HepG2 (cell line): ENCODE data around the gene SEMA7A. TPM values are rescaled to one million over a fixed set of nuclear protein-coding genes. Genes with fewer than 3 reads are reported as not detected.

Source experiments
- ARNT2 ChIP-seq: sonication (generic); formaldehyde crosslinking; IDR thresholded peaks from 2 replicates; pipeline ENCODE4 v1.8.0; 2022; ENCODE audit warnings: mild to moderate bottlenecking, low read depth, missing genetic modification reagents, moderate library complexity
- DPF2 ChIP-seq: sonication (generic); formaldehyde crosslinking; IDR thresholded peaks from 2 replicates; pipeline ENCODE4 v1.4.0; 2020; ENCODE audit warnings: mild to moderate bottlenecking, low read depth, missing genetic modification reagents, borderline replicate concordance
- HNF1A ChIP-seq, 2 experiments: sonication (generic) in 1 of 2; formaldehyde crosslinking in 1 of 2; IDR thresholded peaks; 2 replicates each; pipeline versions ENCODE4 v1.4.0 to v1.6.1; 2016 to 2020; ENCODE audit warnings: borderline replicate concordance in 1 of 2, low read depth in 1 of 2, mild to moderate bottlenecking in 1 of 2, missing genetic modification reagents in 1 of 2
- POLR2A ChIP-seq, 2 experiments: IDR thresholded peaks; 2 replicates each; pipeline ENCODE4 v1.6.1; 2011; ENCODE audit warnings: low read depth in 2 of 2, low read length in 2 of 2, mild to moderate bottlenecking in 1 of 2, moderate library complexity in 1 of 2; ENCODE audit not compliant: insufficient read depth in 1 of 2
- SAP130 ChIP-seq: IDR thresholded peaks from 2 replicates; pipeline ENCODE4 v1.6.1; 2016; ENCODE audit warnings: low read depth
- SKI ChIP-seq: fragments of 450-650 bp; IDR thresholded peaks from one replicate; pipeline ENCODE4 v1.6.1; 2018; ENCODE audit warnings: mild to moderate bottlenecking; ENCODE audit not compliant: partially characterized antibody
- ZSCAN25 ChIP-seq: sonication (generic); formaldehyde crosslinking; IDR thresholded peaks from 2 replicates; pipeline ENCODE4 v1.8.0; 2022; ENCODE audit warnings: mild to moderate bottlenecking, missing genetic modification reagents
- polyA plus RNA-seq, 8 experiments: library from polyadenylated mRNA; depleted of rRNA in 3 of 8; stranded (reverse) in 7 of 8; unstranded in 1 of 8; fragments of >200 nt; fragmentation: Illumina TruSeq in 4 of 8; extraction: Trizol in 4 of 8; gene quantifications; 2 replicates each; pipeline versions ENCODE4 v1.2.1 to v1.2.3, GENCODE V29; 2011 to 2016; ENCODE audit warnings: low read depth in 4 of 8, missing spikeins in 1 of 8, mixed read lengths in 1 of 8; ENCODE audit not compliant: insufficient read depth in 1 of 8
- total RNA-seq, 5 experiments: library from RNA; depleted of rRNA; stranded (reverse); fragments of >200 nt; fragmentation: Illumina TruSeq; extraction: Trizol; gene quantifications; 2 replicates each; pipeline ENCODE4 v1.2.3, GENCODE V29; 2016; ENCODE audit warnings: low read depth in 1 of 5
- TF ChIP-seq, protein P1 (sequence below): sonication (generic); formaldehyde crosslinking; IDR thresholded peaks from 2 replicates; pipeline ENCODE4 v1.4.0; 2020; ENCODE audit warnings: missing genetic modification reagents
- TF ChIP-seq, protein P2 (sequence below), 2 experiments: fragments of 450-650 bp in 1 of 2; sonication (generic) in 1 of 2; formaldehyde crosslinking in 1 of 2; IDR thresholded peaks; 2 replicates each; pipeline versions ENCODE4 v1.6.1 to v1.8.0; 2016 to 2022; ENCODE audit warnings: antibody characterized with exemption in 1 of 2, mild to moderate bottlenecking in 1 of 2, missing genetic modification reagents in 1 of 2
- TF ChIP-seq, protein P3 (sequence below): sonication (generic); formaldehyde crosslinking; IDR thresholded peaks from 2 replicates; pipeline ENCODE4 v1.4.0; 2020; ENCODE audit warnings: missing genetic modification reagents

Gene SEMA7A
- total and polyA plus RNA-seq, 2 of the 13 experiments (the other 11 are each of a cell fraction or from before 2014, with no cell fraction given), result 9.0 to 15.8 TPM

DNA sequence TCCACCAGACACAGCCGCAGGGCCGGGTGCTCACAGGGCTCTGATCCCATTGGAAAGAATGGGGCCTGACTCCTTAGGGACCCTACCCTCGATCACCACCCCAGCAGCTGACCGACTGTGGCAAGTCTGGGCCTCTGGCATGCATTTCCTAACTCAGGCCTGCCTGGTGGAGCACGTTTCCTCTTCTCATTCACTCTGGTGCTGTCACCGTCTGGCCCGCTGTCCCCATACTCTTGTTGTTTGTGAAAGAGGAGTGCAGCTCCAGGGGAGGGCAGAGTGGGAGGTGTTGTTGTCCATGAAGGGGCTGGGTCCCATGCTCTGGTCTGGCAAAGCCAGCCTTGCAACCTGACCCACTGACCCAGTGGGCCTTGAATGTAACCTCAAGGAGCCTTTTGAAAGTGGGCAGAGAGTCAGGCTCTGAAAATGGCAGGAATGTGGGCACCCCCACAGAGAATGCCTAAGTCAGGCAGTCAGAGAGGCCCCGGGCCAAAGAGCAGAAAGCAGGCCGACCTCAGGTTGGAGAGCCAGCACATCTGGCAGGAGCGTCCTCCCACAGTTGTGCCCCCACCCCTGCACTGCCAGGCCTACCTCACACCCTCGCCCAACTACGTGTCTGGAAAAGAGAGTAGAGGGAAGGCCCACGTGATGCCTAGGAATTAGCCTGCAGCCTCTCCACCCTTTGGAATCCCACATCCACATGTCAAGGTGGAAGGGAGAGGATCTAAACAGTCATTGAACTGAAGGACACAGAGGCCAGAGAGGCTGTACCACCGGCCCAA, 10.9 kb downstream of the SEMA7A start (continued):
- TF ChIP-seq, protein P1, sequence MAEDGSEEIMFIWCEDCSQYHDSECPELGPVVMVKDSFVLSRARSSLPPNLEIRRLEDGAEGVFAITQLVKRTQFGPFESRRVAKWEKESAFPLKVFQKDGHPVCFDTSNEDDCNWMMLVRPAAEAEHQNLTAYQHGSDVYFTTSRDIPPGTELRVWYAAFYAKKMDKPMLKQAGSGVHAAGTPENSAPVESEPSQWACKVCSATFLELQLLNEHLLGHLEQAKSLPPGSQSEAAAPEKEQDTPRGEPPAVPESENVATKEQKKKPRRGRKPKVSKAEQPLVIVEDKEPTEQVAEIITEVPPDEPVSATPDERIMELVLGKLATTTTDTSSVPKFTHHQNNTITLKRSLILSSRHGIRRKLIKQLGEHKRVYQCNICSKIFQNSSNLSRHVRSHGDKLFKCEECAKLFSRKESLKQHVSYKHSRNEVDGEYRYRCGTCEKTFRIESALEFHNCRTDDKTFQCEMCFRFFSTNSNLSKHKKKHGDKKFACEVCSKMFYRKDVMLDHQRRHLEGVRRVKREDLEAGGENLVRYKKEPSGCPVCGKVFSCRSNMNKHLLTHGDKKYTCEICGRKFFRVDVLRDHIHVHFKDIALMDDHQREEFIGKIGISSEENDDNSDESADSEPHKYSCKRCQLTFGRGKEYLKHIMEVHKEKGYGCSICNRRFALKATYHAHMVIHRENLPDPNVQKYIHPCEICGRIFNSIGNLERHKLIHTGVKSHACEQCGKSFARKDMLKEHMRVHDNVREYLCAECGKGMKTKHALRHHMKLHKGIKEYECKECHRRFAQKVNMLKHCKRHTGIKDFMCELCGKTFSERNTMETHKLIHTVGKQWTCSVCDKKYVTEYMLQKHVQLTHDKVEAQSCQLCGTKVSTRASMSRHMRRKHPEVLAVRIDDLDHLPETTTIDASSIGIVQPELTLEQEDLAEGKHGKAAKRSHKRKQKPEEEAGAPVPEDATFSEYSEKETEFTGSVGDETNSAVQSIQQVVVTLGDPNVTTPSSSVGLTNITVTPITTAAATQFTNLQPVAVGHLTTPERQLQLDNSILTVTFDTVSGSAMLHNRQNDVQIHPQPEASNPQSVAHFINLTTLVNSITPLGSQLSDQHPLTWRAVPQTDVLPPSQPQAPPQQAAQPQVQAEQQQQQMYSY, result no peak
- TF ChIP-seq POLR2A (IDR thresholded peaks at IDR 0.05; ENCODE audit: insufficient read depth in 1 of 2, low read depth in 2 of 2, low read length in 2 of 2) (no peak), SKI (peak; percentile 60), ARNT2 (CRISPR knock-in tag) (no peak), DPF2 (CRISPR knock-in tag) (no peak), ZSCAN25 (peak; percentile 81; the same call in 1 of the 2 replicates), SAP130 (peak; percentile 71), HNF1A (IDR thresholded peaks at IDR 0.05; ENCODE audit: low read depth) (no peak), HNF1A (CRISPR knock-in tag; IDR thresholded peaks at IDR 0.05; ENCODE audit: borderline replicate concordance) (no peak)
- TF ChIP-seq, protein P2, sequence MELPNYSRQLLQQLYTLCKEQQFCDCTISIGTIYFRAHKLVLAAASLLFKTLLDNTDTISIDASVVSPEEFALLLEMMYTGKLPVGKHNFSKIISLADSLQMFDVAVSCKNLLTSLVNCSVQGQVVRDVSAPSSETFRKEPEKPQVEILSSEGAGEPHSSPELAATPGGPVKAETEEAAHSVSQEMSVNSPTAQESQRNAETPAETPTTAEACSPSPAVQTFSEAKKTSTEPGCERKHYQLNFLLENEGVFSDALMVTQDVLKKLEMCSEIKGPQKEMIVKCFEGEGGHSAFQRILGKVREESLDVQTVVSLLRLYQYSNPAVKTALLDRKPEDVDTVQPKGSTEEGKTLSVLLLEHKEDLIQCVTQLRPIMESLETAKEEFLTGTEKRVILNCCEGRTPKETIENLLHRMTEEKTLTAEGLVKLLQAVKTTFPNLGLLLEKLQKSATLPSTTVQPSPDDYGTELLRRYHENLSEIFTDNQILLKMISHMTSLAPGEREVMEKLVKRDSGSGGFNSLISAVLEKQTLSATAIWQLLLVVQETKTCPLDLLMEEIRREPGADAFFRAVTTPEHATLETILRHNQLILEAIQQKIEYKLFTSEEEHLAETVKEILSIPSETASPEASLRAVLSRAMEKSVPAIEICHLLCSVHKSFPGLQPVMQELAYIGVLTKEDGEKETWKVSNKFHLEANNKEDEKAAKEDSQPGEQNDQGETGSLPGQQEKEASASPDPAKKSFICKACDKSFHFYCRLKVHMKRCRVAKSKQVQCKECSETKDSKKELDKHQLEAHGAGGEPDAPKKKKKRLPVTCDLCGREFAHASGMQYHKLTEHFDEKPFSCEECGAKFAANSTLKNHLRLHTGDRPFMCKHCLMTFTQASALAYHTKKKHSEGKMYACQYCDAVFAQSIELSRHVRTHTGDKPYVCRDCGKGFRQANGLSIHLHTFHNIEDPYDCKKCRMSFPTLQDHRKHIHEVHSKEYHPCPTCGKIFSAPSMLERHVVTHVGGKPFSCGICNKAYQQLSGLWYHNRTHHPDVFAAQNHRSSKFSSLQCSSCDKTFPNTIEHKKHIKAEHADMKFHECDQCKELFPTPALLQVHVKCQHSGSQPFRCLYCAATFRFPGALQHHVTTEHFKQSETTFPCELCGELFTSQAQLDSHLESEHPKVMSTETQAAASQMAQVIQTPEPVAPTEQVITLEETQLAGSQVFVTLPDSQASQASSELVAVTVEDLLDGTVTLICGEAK (IDR thresholded peaks at IDR 0.05), result no peak
- TF ChIP-seq, protein P2 (CRISPR knock-in tag; IDR thresholded peaks at IDR 0.05), result no peak
- TF ChIP-seq, protein P3, sequence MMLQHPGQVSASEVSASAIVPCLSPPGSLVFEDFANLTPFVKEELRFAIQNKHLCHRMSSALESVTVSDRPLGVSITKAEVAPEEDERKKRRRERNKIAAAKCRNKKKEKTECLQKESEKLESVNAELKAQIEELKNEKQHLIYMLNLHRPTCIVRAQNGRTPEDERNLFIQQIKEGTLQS, result no peak
